HepG2 (cell line): Measurements from ENCODE around the gene PDILT. TPM values are rescaled to one million over a fixed set of nuclear protein-coding genes. Genes with fewer than 3 reads are reported as not detected.

Experiments used
- BORCS8-MEF2B ChIP-seq: sonication (generic); formaldehyde crosslinking; IDR thresholded peaks from 2 replicates; pipeline ENCODE4 v1.8.0; 2022; ENCODE audit warnings: mild to moderate bottlenecking, missing genetic modification reagents
- DZIP1 ChIP-seq: sonication (generic); formaldehyde crosslinking; IDR thresholded peaks from 2 replicates; pipeline ENCODE4 v1.5.0; 2020; ENCODE audit warnings: mild to moderate bottlenecking, missing genetic modification reagents
- MTA1 ChIP-seq: sonication (generic); formaldehyde crosslinking; IDR thresholded peaks from 2 replicates; pipeline ENCODE4 v1.4.0; 2020; ENCODE audit warnings: missing genetic modification reagents, mild to moderate bottlenecking, borderline replicate concordance
- PITX1 ChIP-seq: sonication (generic); formaldehyde crosslinking; IDR thresholded peaks from 2 replicates; pipeline ENCODE4 v1.5.1; 2020; ENCODE audit warnings: mild to moderate bottlenecking, missing genetic modification reagents
- SATB2 ChIP-seq: sonication (generic); formaldehyde crosslinking; IDR thresholded peaks from 2 replicates; pipeline ENCODE4 v1.5.0; 2020; ENCODE audit warnings: missing genetic modification reagents
- TCF12 ChIP-seq, 2 experiments: fragments of 450-650 bp in 1 of 2; sonication (generic) in 1 of 2; formaldehyde crosslinking in 1 of 2; IDR thresholded peaks; 2 replicates each; pipeline versions ENCODE4 v1.6.1 to v1.8.0; 2017 to 2022; ENCODE audit warnings: antibody characterized with exemption in 1 of 2, mild to moderate bottlenecking in 1 of 2, missing genetic modification reagents in 1 of 2, moderate library complexity in 1 of 2
- ZBTB42 ChIP-seq: sonication (generic); formaldehyde crosslinking; IDR thresholded peaks from 2 replicates; pipeline ENCODE4 v1.5.0; 2020; ENCODE audit warnings: mild to moderate bottlenecking, missing genetic modification reagents
- ZNF224 ChIP-seq: sonication (generic); formaldehyde crosslinking; IDR thresholded peaks from 2 replicates; pipeline ENCODE4 v1.5.0; 2020; ENCODE audit warnings: mild to moderate bottlenecking, missing genetic modification reagents
- ZNF280B ChIP-seq: sonication (generic); formaldehyde crosslinking; IDR thresholded peaks from 2 replicates; pipeline ENCODE4 v1.5.0; 2020; ENCODE audit warnings: missing genetic modification reagents, mild to moderate bottlenecking, borderline replicate concordance
- ZNF292 ChIP-seq: sonication (generic); formaldehyde crosslinking; IDR thresholded peaks from 2 replicates; pipeline ENCODE4 v1.8.1; 2022; ENCODE audit warnings: mild to moderate bottlenecking, low read depth, missing genetic modification reagents, borderline replicate concordance
- ZNF446 ChIP-seq: sonication (generic); formaldehyde crosslinking; IDR thresholded peaks from 2 replicates; pipeline ENCODE4 v1.5.0; 2020; ENCODE audit warnings: mild to moderate bottlenecking, missing genetic modification reagents
- ZNF547 ChIP-seq: sonication (generic); formaldehyde crosslinking; IDR thresholded peaks from 2 replicates; pipeline ENCODE4 v1.5.1; 2020; ENCODE audit warnings: mild to moderate bottlenecking, missing genetic modification reagents
- ZNF609 ChIP-seq: sonication (generic); formaldehyde crosslinking; IDR thresholded peaks from 2 replicates; pipeline ENCODE4 v1.4.0; 2020; ENCODE audit warnings: mild to moderate bottlenecking, missing genetic modification reagents, borderline replicate concordance
- ZNF687 ChIP-seq: sonication (generic); formaldehyde crosslinking; IDR thresholded peaks from 2 replicates; pipeline ENCODE4 v1.5.1; 2020; ENCODE audit warnings: mild to moderate bottlenecking, missing genetic modification reagents, moderate library complexity
- polyA plus RNA-seq, 8 experiments: library from polyadenylated mRNA; depleted of rRNA in 3 of 8; stranded (reverse) in 7 of 8; unstranded in 1 of 8; fragments of >200 nt; fragmentation: Illumina TruSeq in 4 of 8; extraction: Trizol in 4 of 8; gene quantifications; 2 replicates each; pipeline versions ENCODE4 v1.2.1 to v1.2.3, GENCODE V29; 2011 to 2016; ENCODE audit warnings: low read depth in 4 of 8, missing spikeins in 1 of 8, mixed read lengths in 1 of 8; ENCODE audit not compliant: insufficient read depth in 1 of 8
- total RNA-seq, 5 experiments: library from RNA; depleted of rRNA; stranded (reverse); fragments of >200 nt; fragmentation: Illumina TruSeq; extraction: Trizol; gene quantifications; 2 replicates each; pipeline ENCODE4 v1.2.3, GENCODE V29; 2016; ENCODE audit warnings: low read depth in 1 of 5

Gene PDILT
- total and polyA plus RNA-seq, 2 of the 13 experiments (the other 11 are each of a cell fraction or from before 2014, with no cell fraction given), result not detected

GRCh38 chr16:20402651-20403050 lies 1.9 kb downstream of the PDILT start (continued):
- TF ChIP-seq DZIP1 (CRISPR knock-in tag) (0 out of 2 replicates have a peak, but pooled peaks have one; percentile 40), ZBTB42 (no peak), PITX1 (CRISPR knock-in tag) (0 out of 2 replicates have a peak, but pooled peaks have one; percentile 22), MTA1 (CRISPR knock-in tag) (peak; percentile 56; the same call in 1 of the 2 replicates), ZNF547 (no peak), ZNF446 (CRISPR knock-in tag) (0 out of 2 replicates have a peak, but pooled peaks have one; percentile 2), BORCS8-MEF2B (peak; percentile 17; the same call in 1 of the 2 replicates), ZNF292 (peak; percentile 20; the same call in 1 of the 2 replicates), SATB2 (CRISPR knock-in tag) (no peak), ZNF687 (CRISPR knock-in tag) (peak; percentile 52; the same call in 1 of the 2 replicates), TCF12 (IDR thresholded peaks at IDR 0.05) (no peak), TCF12 (CRISPR knock-in tag; IDR thresholded peaks at IDR 0.05) (no peak), ZNF224 (0 out of 2 replicates have a peak, but pooled peaks have one; percentile 33), ZNF280B (0 out of 2 replicates have a peak, but pooled peaks have one; percentile 40), ZNF609 (CRISPR knock-in tag) (no peak)
